Measurements from ENCODE around the gene SLC28A1. TPM values are rescaled to one million over a fixed set of nuclear protein-coding genes. Genes with fewer than 3 reads are reported as not detected.
A peak's percentile ranks its signal among the peaks of the same experiment; 100 is the strongest.

SLC28A1 gene
- total and polyA plus RNA-seq, 2 of the 4 experiments (the other 2 are of a cell fraction), result not detected

DNA sequence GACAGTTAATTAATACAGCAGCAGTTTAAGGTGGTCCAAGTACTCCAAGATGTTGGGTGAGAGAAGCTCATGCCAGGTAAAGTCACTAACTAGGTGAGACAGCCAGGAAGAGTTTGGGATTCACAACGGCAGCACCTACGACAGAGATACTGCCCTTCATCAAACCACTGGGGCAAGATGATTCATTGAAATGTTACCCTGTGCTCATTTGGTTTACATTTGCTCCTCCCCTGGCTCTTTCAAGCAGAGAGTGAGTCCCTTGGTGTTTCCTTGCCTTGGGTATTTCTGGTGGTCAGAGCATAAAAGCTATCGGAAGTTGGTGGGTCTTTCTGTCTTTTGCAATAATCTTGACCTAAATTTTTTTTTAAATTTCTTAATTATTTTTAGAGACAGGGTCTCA, 77.2 kb downstream of the SLC28A1 start:
- intact Hi-C loops (cut with micrococcal nuclease), result no loop called here
- peaks cover 11% of the 10 kb centered on the region for H3K9me1 ChIP-seq (ENCODE audit: insufficient read depth, low read length)
- no peaks in the 10 kb centered on the region for H3K36me3 ChIP-seq (ENCODE audit: control insufficient read depth, insufficient read depth, low read length)
- ChIA-PET POLR2A (ENCODE audit: unreplicated experiment) (no interaction called here), CTCF (no interaction called here)
- peaks cover 4% of the 10 kb centered on the region for H3K9me3 ChIP-seq (ENCODE audit: control insufficient read depth, insufficient read depth, low read length)
- dilution Hi-C loops (cut with HindIII; ENCODE audit: low sequenced_read_pairs, unreplicated experiment), result no loop called here
- no peak overlapping the region for H4K5ac ChIP-seq (ENCODE audit: low read depth, low read length)
- H3K4me2 ChIP-seq (ENCODE audit: low read depth, low read length), result peak overlapping the region; percentile 37; the same call in 1 of the 2 replicates
- in situ Hi-C loops (cut with MboI; ENCODE audit: low sequenced_read_pairs), result loop anchor here (25.0 kb wide), 1 partner anchor 326 kb away; no protein-coding TSS in a partner anchor
- H3K23ac ChIP-seq (ENCODE audit: low read depth, low read length), result no peak overlapping the region
- no peak overlapping the region for H3K4me3 ChIP-seq (ENCODE audit: insufficient read depth, low read depth, low read length)
- ATAC-seq (ENCODE audit: low read depth) (peak; percentile 73), DNase-seq (peak; percentile 58)
- no peak overlapping the region for H2BK5ac ChIP-seq (ENCODE audit: low read depth, low read length, poor library complexity, severe bottlenecking)
- no peak overlapping the region for H3K56ac ChIP-seq (ENCODE audit: extremely low read depth, insufficient read depth, low read length)
- BruUV-seq (replicated peaks), result no TSS peak
- TF ChIP-seq RCOR1 (IDR thresholded peaks at IDR 0.05; ENCODE audit: insufficient replicate concordance, low read length) (no peak), RFX5 (IDR thresholded peaks at IDR 0.05; ENCODE audit: low read depth, low read length) (no peak), BHLHE40 (IDR thresholded peaks at IDR 0.05; ENCODE audit: low read depth, low read length) (no peak), MAFK (IDR thresholded peaks at IDR 0.05; ENCODE audit: low read depth, low read length) (no peak), MAZ (IDR thresholded peaks at IDR 0.05; ENCODE audit: borderline replicate concordance, low read depth, low read length) (no peak), POLR2A (IDR thresholded peaks at IDR 0.05; ENCODE audit: low read depth, low read length) (no peak)
- TF ChIP-seq, protein P1, sequence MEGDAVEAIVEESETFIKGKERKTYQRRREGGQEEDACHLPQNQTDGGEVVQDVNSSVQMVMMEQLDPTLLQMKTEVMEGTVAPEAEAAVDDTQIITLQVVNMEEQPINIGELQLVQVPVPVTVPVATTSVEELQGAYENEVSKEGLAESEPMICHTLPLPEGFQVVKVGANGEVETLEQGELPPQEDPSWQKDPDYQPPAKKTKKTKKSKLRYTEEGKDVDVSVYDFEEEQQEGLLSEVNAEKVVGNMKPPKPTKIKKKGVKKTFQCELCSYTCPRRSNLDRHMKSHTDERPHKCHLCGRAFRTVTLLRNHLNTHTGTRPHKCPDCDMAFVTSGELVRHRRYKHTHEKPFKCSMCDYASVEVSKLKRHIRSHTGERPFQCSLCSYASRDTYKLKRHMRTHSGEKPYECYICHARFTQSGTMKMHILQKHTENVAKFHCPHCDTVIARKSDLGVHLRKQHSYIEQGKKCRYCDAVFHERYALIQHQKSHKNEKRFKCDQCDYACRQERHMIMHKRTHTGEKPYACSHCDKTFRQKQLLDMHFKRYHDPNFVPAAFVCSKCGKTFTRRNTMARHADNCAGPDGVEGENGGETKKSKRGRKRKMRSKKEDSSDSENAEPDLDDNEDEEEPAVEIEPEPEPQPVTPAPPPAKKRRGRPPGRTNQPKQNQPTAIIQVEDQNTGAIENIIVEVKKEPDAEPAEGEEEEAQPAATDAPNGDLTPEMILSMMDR (conservative IDR thresholded peaks at IDR 0.05; ENCODE audit: low read depth, low read length), result no peak
- TF ChIP-seq, protein P2, sequence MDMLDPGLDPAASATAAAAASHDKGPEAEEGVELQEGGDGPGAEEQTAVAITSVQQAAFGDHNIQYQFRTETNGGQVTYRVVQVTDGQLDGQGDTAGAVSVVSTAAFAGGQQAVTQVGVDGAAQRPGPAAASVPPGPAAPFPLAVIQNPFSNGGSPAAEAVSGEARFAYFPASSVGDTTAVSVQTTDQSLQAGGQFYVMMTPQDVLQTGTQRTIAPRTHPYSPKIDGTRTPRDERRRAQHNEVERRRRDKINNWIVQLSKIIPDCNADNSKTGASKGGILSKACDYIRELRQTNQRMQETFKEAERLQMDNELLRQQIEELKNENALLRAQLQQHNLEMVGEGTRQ (IDR thresholded peaks at IDR 0.05; ENCODE audit: low read depth, low read length), result no peak
- TF ChIP-seq, protein P3, sequence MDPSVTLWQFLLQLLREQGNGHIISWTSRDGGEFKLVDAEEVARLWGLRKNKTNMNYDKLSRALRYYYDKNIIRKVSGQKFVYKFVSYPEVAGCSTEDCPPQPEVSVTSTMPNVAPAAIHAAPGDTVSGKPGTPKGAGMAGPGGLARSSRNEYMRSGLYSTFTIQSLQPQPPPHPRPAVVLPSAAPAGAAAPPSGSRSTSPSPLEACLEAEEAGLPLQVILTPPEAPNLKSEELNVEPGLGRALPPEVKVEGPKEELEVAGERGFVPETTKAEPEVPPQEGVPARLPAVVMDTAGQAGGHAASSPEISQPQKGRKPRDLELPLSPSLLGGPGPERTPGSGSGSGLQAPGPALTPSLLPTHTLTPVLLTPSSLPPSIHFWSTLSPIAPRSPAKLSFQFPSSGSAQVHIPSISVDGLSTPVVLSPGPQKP (IDR thresholded peaks at IDR 0.05; ENCODE audit: borderline replicate concordance, low read depth, low read length), result no peak
- no peak overlapping the region for H2BK15ac ChIP-seq (ENCODE audit: low read depth, low read length)
- H3K18ac ChIP-seq (ENCODE audit: low read depth, low read length), result no peak overlapping the region
- H4K91ac ChIP-seq (ENCODE audit: insufficient read depth, low read depth, low read length), result no peak overlapping the region
- no peak overlapping the region for H2BK120ac ChIP-seq (ENCODE audit: low read depth, low read length)
- no peaks in the 10 kb centered on the region for H3K27me3 ChIP-seq (ENCODE audit: control insufficient read depth, insufficient read depth, low read length)
- no peaks in the 10 kb centered on the region for H3K79me1 ChIP-seq (ENCODE audit: low read depth in 1 of 2, low read length in 2 of 2)
- H2AFZ ChIP-seq (replicated peaks; ENCODE audit: low read length, poor library complexity), result no peak overlapping the region
- peak overlapping the region; percentile 5; the same call in 1 of the 2 replicates for H3K4ac ChIP-seq (ENCODE audit: low read depth, low read length)
- no peak overlapping the region for H3K9ac ChIP-seq (ENCODE audit: low read depth, low read length)
- 0 out of 4 replicates have a peak overlapping the region, but pooled peaks of 1 of the 2 experiments have one; percentile 2 for H4K8ac ChIP-seq (ENCODE audit: low read depth in 2 of 2, low read length in 2 of 2)
- WGBS, 2 experiments (ENCODE audit: extremely low coverage in 2 of 2, insufficient read length in 1 of 2), result no CpG with 5 or more reads among the region's 3 CpGs
- no peak overlapping the region for H3K27ac ChIP-seq (ENCODE audit: insufficient read depth, low read length)
- peaks cover 6% of the 10 kb centered on the region for H3K4me1 ChIP-seq (ENCODE audit: control insufficient read depth, insufficient read depth, low read length)
- H4K20me1 ChIP-seq (ENCODE audit: insufficient read depth, low read length), result no peaks in the 10 kb centered on the region
- H2BK20ac ChIP-seq (ENCODE audit: low read depth, low read length), result no peak overlapping the region
- peak overlapping the region; percentile 27 for H2AK5ac ChIP-seq (ENCODE audit: low read depth, low read length)
- H2AK9ac ChIP-seq (replicated peaks; ENCODE audit: low read depth, low read length, poor library complexity), result no peak overlapping the region
- no peak overlapping the region for H3K14ac ChIP-seq (replicated peaks; ENCODE audit: low read depth, low read length)
